AG04450 (cell line): ENCODE results near the gene DCHS2. TPM values are rescaled to one million over a fixed set of nuclear protein-coding genes. Genes with fewer than 3 reads are reported as not detected.

ENCODE experiments used
- CTCF ChIA-PET: fragments of 300-600, 350-600 bp; formaldehyde crosslinking; extraction: SDS; loops from one replicate; lab custom pipeline; 2022; ENCODE audit warnings: antibody characterized with exemption, inconsistent platforms; lab: Charles Lee
- POLR2A ChIA-PET: fragments of 350-600 bp; formaldehyde crosslinking; extraction: SDS; loops from one replicate; lab custom pipeline; 2021; ENCODE audit warnings: antibody characterized with exemption, inconsistent platforms; lab: Yijun Ruan, JAX
- DNase-seq: peaks from one replicate; pipeline ENCODE4 v3.0.0-alpha.2; 2011; ENCODE audit warnings: low read depth, low spot score
- H3K27ac ChIP-seq: one replicate; pipeline ENCODE4 v1.5.1; 2012; ENCODE audit warnings: low read depth, low read length, control low read depth
- H3K27me3 ChIP-seq: one replicate; pipeline ENCODE4 v1.6.0; 2012; ENCODE audit warnings: low read length; ENCODE audit not compliant: control insufficient read depth, insufficient read depth
- H3K4me3 ChIP-seq: 2 replicates; pipeline ENCODE4 v1.5.1; 2011; ENCODE audit warnings: mild to moderate bottlenecking, low read depth, low read length, control low read depth
- H3K9me3 ChIP-seq: 2 replicates; pipeline ENCODE4 v1.5.1; 2012; ENCODE audit warnings: low read length; ENCODE audit not compliant: control insufficient read depth, insufficient read depth
- polyA minus RNA-seq: library from RNA; depleted of rRNA, polyadenylated mRNA; stranded (reverse); fragments of >200 nt; gene quantifications from 2 replicates; pipeline ENCODE4 v1.2.3, GENCODE V29; 2011; rRNA and poly(A)+ RNA removed
- polyA plus RNA-seq: library from polyadenylated mRNA; depleted of rRNA; stranded (reverse); fragments of >200 nt; gene quantifications from 2 replicates; pipeline ENCODE4 v1.2.3, GENCODE V29; 2011; rRNA removed
- TF ChIP-seq, protein P1 (sequence below): IDR thresholded peaks from 2 replicates; pipeline ENCODE4 v1.5.1; 2011; ENCODE audit warnings: low read depth, low read length, control low read depth, inconsistent platforms

The DCHS2 gene, protein sequence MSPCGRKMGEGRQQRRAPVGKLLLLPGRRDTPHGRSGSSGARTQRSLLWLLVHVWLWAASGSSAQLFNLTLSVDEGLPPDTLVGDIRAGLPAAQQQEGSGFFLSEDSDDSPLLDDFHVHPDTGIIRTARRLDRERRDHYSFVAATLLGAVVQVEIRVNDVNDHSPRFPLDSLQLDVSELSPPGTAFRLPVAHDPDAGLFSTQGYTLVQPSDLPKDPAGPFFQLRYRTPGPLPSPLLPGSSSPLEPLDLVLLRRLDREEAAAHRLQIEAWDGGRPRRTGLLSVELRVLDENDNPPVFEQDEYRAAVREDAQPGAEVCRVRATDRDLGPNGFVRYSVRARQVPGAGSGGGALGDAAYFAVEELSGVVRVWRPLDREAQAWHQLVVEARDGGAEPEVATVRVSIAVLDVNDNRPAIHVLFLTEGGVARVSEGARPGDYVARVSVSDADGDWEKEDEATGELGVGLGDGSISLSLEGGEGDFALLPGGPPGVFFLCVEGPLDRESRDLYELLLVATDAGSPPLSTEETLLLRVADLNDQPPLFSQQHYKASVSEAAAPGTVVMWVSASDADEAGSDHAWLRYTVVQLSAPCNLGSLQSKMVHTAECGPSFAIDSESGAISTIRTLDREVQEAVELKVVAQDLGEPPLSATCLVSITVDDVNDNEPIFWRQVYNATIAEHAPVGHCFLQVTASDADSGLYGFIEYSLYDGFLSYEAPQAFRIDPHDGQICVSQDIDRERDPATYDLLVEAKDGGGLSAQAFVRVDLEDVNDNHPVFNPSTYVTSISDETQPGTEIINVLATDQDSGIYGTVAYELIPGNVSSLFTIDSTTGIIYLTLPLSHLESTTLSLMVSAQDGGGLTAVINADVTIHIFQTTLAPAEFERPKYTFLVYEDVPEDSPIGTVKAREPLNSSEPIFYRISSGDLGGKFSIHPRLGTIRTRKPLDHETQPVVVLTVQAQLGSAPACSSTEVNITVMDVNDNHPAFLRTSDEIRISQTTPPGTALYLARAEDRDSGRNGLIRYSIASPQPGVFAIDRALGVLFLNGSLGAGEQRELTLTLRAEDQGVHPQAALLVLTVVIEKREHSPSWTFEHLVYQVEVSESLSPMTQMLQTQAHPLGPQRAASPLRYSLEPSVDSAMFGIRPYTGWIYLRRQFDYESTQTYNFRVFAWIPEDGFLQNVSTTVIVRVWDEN (N-terminal part only)
- not detected in 2 replicates for polyA plus RNA-seq
- not detected in 2 replicates for polyA minus RNA-seq

DNA sequence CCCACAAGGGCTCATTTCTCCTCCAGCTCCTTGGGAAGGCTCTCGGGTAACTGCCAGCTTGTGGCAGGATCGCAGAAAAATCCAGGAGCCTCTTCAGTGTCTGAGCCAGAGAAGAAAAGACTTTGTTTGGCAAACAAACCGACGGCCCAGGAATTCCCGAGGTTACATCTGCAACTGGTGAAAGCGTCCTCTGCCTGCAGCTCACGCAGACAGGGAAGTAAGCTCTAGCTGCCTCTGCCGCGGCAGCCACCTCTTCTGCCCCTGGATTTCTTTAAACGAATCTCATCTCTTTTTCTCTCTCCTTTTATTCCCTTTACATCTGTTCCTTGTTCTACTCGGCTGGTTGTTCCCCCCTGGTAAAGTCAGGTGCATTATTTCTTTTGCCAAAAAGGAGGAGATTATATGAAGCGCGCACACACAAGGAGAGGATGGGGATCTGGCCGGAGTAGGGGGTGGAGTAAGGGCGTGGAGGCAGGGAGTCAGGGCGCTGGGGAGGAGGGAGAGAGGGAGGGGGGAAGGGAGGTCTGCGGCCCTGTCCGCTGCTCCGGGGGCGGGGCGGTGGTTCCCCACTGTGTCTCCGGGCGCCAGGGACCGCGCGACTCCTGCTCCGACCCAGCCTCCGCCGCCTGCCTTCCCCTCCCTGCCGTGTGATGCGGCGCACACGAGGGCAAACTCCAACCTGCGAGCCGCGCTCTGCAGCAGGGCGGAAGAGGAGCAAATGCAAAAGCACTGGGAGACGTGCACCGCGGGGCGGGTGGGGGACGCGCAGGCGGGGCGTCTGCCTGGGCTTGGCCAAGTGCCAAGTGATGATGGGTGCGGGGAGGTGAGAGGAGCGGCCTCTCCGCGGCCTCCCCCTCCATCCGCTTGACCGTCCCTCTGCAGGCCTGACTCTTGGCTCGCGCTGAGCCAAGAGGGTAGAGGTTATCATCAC is at the start of gene DCHS2:
DCHS2 (minus strand) TSS at position 459 of the 931 bp plus-strand sequence; CDS start at position 15, 444 bp downstream.
- POLR2A ChIA-PET = no interaction called here
- Histone ChIP-seq H3K4me3 (peak within 1 kb of the TSS; percentile 13; the same call in 1 of the 2 replicates), H3K27ac (no peak within 1 kb of the TSS), H3K9me3 (peaks cover 12% of the 10 kb centered on the region; the same call in 1 of the 2 replicates), H3K27me3 (peaks cover 36% of the 10 kb centered on the region)
- TF ChIP-seq, protein P1, sequence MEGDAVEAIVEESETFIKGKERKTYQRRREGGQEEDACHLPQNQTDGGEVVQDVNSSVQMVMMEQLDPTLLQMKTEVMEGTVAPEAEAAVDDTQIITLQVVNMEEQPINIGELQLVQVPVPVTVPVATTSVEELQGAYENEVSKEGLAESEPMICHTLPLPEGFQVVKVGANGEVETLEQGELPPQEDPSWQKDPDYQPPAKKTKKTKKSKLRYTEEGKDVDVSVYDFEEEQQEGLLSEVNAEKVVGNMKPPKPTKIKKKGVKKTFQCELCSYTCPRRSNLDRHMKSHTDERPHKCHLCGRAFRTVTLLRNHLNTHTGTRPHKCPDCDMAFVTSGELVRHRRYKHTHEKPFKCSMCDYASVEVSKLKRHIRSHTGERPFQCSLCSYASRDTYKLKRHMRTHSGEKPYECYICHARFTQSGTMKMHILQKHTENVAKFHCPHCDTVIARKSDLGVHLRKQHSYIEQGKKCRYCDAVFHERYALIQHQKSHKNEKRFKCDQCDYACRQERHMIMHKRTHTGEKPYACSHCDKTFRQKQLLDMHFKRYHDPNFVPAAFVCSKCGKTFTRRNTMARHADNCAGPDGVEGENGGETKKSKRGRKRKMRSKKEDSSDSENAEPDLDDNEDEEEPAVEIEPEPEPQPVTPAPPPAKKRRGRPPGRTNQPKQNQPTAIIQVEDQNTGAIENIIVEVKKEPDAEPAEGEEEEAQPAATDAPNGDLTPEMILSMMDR = no peak
- no peak for DNase-seq
- CTCF ChIA-PET = no interaction called here

DNA sequence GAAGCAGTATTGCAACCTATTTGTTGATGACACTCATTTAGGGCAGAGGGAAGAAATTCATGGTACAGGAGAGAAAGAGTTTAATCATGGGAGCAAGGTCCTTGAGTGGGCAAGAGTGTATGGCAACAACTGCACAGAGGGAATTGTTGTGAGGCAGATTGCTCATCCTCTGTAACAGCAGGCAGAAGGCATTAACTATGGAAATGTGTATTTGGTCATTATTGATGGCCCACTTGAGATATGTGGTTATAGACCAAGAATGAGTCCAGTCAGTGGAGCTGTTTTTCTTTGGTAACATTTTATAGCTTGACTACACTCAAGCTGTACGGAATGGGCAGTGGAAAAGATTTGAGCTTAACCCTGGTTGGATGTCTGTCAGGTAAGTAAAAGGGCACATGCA is 42.7 kb upstream of the DCHS2 start:
- H3K27me3 ChIP-seq = no peaks in the 10 kb centered on the region
- H3K27ac ChIP-seq = no peak overlapping the region
- TF ChIP-seq, protein P1 = no peak
- ChIA-PET POLR2A (no interaction called here), CTCF (no interaction called here)
- no peaks in the 10 kb centered on the region for H3K9me3 ChIP-seq
- DNase-seq = no peak
- no peak overlapping the region for H3K4me3 ChIP-seq

DNA sequence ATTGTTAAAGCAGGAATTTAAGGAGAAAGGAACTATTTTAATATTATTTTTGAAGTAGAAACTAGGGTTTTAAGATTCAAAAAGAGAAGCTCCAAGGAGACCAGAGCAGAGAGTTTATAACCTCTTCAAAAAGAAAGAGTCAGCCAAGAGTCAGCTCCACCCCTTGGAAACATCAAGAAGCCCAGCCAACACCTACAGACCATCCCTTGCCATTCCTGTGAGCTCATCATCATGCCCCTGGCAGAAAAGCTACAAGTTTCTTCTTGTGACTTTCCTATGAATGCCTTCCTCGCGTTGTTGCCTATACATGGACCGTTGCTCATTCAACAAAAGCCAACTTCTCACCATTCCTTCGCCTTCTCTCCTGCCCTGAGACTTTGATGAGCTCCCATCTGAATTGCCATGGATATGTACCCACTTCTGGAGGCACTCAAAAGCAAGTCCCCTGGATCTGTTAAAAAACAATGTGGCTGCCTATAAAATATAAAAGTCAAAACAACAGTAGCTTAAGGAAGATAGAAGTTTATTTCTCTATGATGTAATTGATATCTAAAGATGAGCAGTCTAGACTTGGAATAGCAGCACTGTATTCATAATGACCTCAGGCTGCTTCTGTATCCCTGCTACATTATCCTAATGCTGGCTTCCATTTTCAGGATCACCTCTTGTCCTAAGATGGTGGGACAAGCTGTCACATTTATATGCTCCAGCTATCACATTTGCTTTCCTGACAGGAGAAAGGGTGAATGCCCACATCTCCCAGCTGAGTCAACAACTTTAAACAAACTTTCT is 38.3 kb upstream of the DCHS2 start:
- POLR2A ChIA-PET = no interaction called here
- DNase-seq = no peak
- CTCF ChIA-PET = interaction anchor here (2.2 to 3.9 kb wide), 2 partner anchors 22 to 29 kb away, joined by 8 to 12 read pairs; no protein-coding TSS in a partner anchor
- no peaks in the 10 kb centered on the region for H3K27me3 ChIP-seq
- TF ChIP-seq, protein P1 = no peak
- H3K27ac ChIP-seq = no peak overlapping the region
- no peak overlapping the region for H3K4me3 ChIP-seq
- H3K9me3 ChIP-seq = no peaks in the 10 kb centered on the region

DNA sequence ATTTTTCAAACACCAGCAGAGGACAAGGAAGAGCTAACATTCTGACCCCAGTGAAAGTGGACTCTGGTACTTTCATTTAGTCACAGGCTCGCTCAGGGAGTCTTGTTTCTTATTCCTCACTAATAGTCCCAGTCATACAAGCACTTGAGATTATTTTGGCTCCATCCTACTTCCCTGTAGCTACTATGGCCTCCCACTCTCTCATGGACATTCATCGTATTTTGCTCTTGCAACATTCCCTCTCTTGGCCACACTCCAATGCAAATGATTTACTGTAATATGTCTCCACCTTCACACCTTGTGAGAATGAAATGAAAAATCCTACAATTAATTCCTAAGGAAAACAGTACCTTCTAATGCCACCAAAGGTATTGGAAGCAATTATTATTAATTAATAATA is 37.3 kb upstream of the DCHS2 start:
- H3K27ac ChIP-seq = no peak overlapping the region
- no peaks in the 10 kb centered on the region for H3K27me3 ChIP-seq
- POLR2A ChIA-PET = no interaction called here
- H3K9me3 ChIP-seq = no peaks in the 10 kb centered on the region
- no peak for DNase-seq
- CTCF ChIA-PET = interaction anchor here (2.2 kb wide), 1 partner anchor 23 kb away, joined by 8 read pairs; no protein-coding TSS in a partner anchor
- TF ChIP-seq, protein P1 = no peak
- H3K4me3 ChIP-seq = no peak overlapping the region
